22Rv1 (cell line): ENCODE data around the gene ESR2.

Experiments
- ZFX ChIP-seq: fragments of 450-650 bp; IDR thresholded peaks from 2 replicates; pipeline ENCODE4 v1.6.1; 2017; ENCODE audit warnings: antibody characterized with exemption, borderline replicate concordance
- TF ChIP-seq, protein P1 (sequence below): fragments of 450-650 bp; IDR thresholded peaks from 2 replicates; pipeline ENCODE4 v1.5.1; 2017; ENCODE audit warnings: mild to moderate bottlenecking

- TF ChIP-seq ZFX: no peak
- TF ChIP-seq, protein P1, sequence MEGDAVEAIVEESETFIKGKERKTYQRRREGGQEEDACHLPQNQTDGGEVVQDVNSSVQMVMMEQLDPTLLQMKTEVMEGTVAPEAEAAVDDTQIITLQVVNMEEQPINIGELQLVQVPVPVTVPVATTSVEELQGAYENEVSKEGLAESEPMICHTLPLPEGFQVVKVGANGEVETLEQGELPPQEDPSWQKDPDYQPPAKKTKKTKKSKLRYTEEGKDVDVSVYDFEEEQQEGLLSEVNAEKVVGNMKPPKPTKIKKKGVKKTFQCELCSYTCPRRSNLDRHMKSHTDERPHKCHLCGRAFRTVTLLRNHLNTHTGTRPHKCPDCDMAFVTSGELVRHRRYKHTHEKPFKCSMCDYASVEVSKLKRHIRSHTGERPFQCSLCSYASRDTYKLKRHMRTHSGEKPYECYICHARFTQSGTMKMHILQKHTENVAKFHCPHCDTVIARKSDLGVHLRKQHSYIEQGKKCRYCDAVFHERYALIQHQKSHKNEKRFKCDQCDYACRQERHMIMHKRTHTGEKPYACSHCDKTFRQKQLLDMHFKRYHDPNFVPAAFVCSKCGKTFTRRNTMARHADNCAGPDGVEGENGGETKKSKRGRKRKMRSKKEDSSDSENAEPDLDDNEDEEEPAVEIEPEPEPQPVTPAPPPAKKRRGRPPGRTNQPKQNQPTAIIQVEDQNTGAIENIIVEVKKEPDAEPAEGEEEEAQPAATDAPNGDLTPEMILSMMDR: no peak
These were observed 115.4 kb downstream of the ESR2 start for GRCh38 chr14:64178814-64179213.
